Psoas muscle (tissue), 8 donors: ENCODE results near the gene ULK3. TPM values are rescaled to one million over a fixed set of nuclear protein-coding genes. Genes with fewer than 3 reads are reported as not detected.

Experiments used
- ATAC-seq, 4 donors: fragments of 200-7000 bp; cut with Tn5 transposase; one replicate each; pipeline ENCODE4 v1.9.1; 2020; ENCODE audit warnings: moderate library complexity in 3 of 4, mild to moderate bottlenecking in 2 of 4
- DNase-seq, 2 donors: peaks; one replicate each; pipeline ENCODE4 v3.0.0-alpha.2; 2020
- H3K27ac ChIP-seq: fragments of 200-600 bp; one replicate; pipeline ENCODE4 v1.8.0; 2022
- H3K27me3 ChIP-seq, 3 donors: fragments of 200-600 bp in 1 of 3; one replicate each; pipeline versions ENCODE4 v1.6.1 to v1.8.0; 2013 to 2022; ENCODE audit warnings: low read length in 2 of 3, mild to moderate bottlenecking in 2 of 3, moderate library complexity in 1 of 3; ENCODE audit not compliant: insufficient read depth in 3 of 3
- H3K36me3 ChIP-seq, 2 donors: fragments of 200-600 bp in 1 of 2; one replicate each; pipeline versions ENCODE4 v1.6.1 to v1.8.0; 2013 to 2022; ENCODE audit warnings: low read depth in 1 of 2, mild to moderate bottlenecking in 1 of 2, moderate library complexity in 1 of 2; ENCODE audit not compliant: insufficient read depth in 1 of 2
- H3K4me1 ChIP-seq: fragments of 200-600 bp; one replicate; pipeline ENCODE4 v1.8.0; 2022
- H3K4me3 ChIP-seq: fragments of 200-600 bp; one replicate; pipeline ENCODE4 v1.8.0; 2022; ENCODE audit warnings: mild to moderate bottlenecking
- H3K9me3 ChIP-seq: fragments of 200-600 bp; one replicate; pipeline ENCODE4 v1.8.0; 2022
- CTCF ChIP-seq: fragments of 200-600 bp; IDR thresholded peaks from one replicate; pipeline ENCODE4 v1.8.0; 2022; ENCODE audit warnings: antibody characterized with exemption
- WGBS, 3 donors: extraction: QIAGEN DNeasy Blood & Tissue Kit; methylation state at CpG; one replicate each; pipeline versions ENCODE4 v1.1.6 to v1.1.7; 2013; 5-methylcytosine and 5-hydroxymethylcytosine counted together
- intact Hi-C, 2 donors: fragments of 100-400 bp; cut with DNase I; formaldehyde crosslinking; loops; one replicate each; pipeline versions ENCODE4 v1.11.0 to v1.14.2; 2022
- polyA plus RNA-seq, 3 donors: library from polyadenylated mRNA; stranded (reverse); fragments of 200-250 nt; gene quantifications; one replicate each; pipeline ENCODE4 v1.2.3, GENCODE V29; 2013
- total RNA-seq, 4 donors: library from RNA; stranded (reverse); fragmentation: NEBNext Ultra II Directional in 2 of 4; extraction: Animal tissue kit (Norgen Biotek cat#: 25700) in 2 of 4; gene quantifications; one replicate each; pipeline versions ENCODE4 v1.2.1 to v1.2.4, GENCODE V29; 2021 to 2023
- donor health status: healthy with polysubstance abuse.
- donor health status: DM: no; HTN: no; CAD: no; lungs with moderate emphysema.
- donor health status: Bipolar disorder and iron deficiency.
- donor health status: healthy.
- donor health status: DM: yes; HTN: yes; CAD: no.
- donor health status: DM: no; HTN: no; CAD: no.
- donor health status: DM: no; HTN: no; CAD: no.
- donor health status: DM: yes; HTN: yes; CAD: no.

ULK3 gene
- total and polyA plus RNA-seq, 7 donors, result 17.7 to 43.5 (median 33.2) TPM

GRCh38 chr15:74789741-74790079 lies 53.2 kb downstream of the ULK3 start:
- ATAC-seq (no peak), DNase-seq (no peak)
- intact Hi-C loops, result no loop called here
- Histone ChIP-seq H3K27me3 (no peaks in the 10 kb centered on the region), H3K36me3 (no peaks in the 10 kb centered on the region), H3K27ac (peak overlapping the region; percentile 63), H3K4me3 (peak overlapping the region; percentile 18), H3K4me1 (peaks cover 74% of the 10 kb centered on the region), H3K9me3 (no peaks in the 10 kb centered on the region)
- WGBS, 3 donors, result 40 to 54% (median 47%) methylated on average over 3 of the region's 3 CpGs
- TF ChIP-seq CTCF, result no peak

- H3K27ac ChIP-seq, result no peak overlapping the region
- WGBS, 3 donors, result 74 to 78% (median 76%) methylated on average over 14 of the region's 14 CpGs
- no peak for TF ChIP-seq CTCF
- no peaks in the 10 kb centered on the region for H3K9me3 ChIP-seq
- no peak overlapping the region for H3K4me3 ChIP-seq
- H3K4me1 ChIP-seq, result peaks cover 79% of the 10 kb centered on the region
- DNase-seq (no peak), ATAC-seq (no peak)
- intact Hi-C loops, result no loop called here
- H3K36me3 ChIP-seq, result no peaks in the 10 kb centered on the region
- H3K27me3 ChIP-seq, result no peaks in the 10 kb centered on the region
These were observed 53.8 kb downstream of the ULK3 start for GRCh38 chr15:74789171-74789631.

GRCh38 chr15:74788683-74789151 lies 54.2 kb downstream of the ULK3 start:
- Histone ChIP-seq H3K36me3 (no peaks in the 10 kb centered on the region), H3K4me1 (peaks cover 84% of the 10 kb centered on the region), H3K27ac (peak overlapping the region; percentile 23), H3K9me3 (no peaks in the 10 kb centered on the region), H3K4me3 (no peak overlapping the region), H3K27me3 (no peaks in the 10 kb centered on the region)
- 73 to 78% (median 75%) methylated on average over 9 of the region's 9 CpGs for WGBS, 3 donors
- ATAC-seq, result no peak
- no peak for DNase-seq
- TF ChIP-seq CTCF, result no peak
- intact Hi-C loops, result no loop called here

GRCh38 chr15:74788042-74788682 lies 54.8 kb downstream of the ULK3 start:
- Histone ChIP-seq H3K9me3 (no peaks in the 10 kb centered on the region), H3K36me3 (no peaks in the 10 kb centered on the region), H3K27ac (peak overlapping the region; percentile 75), H3K27me3 (no peaks in the 10 kb centered on the region), H3K4me3 (no peak overlapping the region), H3K4me1 (peaks cover 89% of the 10 kb centered on the region)
- 56 to 69% (median 65%) methylated on average over 7 of the region's 7 CpGs for WGBS, 3 donors
- no peak for ATAC-seq
- DNase-seq, result no peak
- intact Hi-C loops, result no loop called here
- TF ChIP-seq CTCF, result no peak
